ENCODE results near the gene SCN8A.
"Not testable (repeated sequence)": the region's sequence is repeated elsewhere in the genome, so short reads cannot be mapped to it uniquely, and the experiment has no call there.

SCN8A gene

DNA sequence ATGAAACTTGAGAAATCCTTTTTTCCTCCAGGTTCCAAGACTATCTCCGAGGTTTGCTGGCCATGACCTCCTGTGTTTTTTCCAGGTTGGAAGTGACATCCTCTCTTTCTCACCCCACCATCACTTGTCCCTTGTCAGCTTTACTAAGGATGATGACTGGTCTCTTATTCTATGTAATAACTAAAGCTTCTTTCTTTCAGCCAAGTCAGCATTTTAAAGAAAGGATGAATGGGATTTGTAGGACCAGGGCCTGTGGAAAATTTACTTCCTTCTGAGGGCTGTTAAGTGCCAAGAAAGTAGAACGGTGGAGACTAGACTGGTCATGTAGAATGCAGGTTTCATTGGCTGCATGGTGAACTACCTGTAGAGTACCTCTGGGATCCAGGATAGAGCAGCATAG is 183.9 kb downstream of the SCN8A start:
- no peak for DNase-seq

DNA sequence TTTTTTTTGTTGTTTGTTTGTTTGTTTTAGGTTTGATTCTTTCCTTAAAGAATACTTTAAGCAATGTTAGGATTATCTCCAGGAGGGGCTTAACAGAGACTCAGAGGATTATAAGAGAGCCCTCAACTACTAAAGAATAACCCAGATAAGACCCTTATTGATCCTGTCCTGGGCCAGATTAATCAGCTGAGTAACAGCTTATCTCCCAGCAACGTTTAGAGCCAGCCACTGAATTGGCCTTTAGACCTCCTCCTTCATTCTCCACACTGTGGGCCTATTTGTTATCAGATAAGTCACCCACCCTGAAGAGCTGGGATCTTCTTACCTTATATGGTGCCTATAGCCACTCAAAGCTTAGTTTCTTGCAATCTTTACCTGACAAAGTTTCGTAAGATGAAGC is 186.4 kb downstream of the SCN8A start:
- DNase-seq = no peak

DNA sequence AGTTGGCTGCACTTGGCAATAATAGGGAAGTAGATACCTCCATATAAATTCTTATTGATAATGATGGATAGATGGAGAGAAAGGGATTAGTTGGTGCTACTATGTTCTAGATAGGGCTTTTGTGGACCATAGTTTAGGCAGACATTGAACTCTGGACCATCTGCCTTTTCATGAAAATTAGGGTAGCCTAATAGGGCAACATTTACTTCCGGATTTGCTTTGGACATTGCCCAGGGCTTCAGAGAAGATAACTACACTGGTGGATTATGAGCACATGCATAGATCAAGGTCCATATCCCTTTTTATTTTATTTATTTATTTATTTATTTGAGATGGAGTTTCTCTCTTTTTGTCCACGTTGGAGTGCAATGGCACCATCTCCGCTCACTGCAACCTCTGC is 186.9 kb downstream of the SCN8A start:
- DNase-seq = no peak

DNA sequence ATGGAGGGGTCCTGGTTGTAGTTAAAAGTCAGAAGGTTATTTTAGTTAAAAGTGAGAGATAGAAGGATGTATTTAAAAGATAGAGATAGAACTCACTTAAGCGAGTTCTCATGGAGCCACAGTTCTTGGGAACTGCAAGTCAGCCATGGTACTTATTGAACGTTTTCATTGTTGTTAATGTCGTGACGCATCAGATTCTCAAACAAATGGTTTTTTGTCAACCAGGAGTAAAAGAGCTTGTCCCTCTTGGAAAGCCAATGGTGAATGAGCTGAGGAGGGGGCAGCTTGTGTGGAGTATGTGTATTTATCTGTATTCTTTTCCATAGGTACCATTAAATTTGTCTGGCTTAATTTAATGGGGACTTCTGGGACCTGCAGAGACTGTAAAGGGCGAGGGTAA is 188.8 kb downstream of the SCN8A start:
- DNase-seq = no peak

DNA sequence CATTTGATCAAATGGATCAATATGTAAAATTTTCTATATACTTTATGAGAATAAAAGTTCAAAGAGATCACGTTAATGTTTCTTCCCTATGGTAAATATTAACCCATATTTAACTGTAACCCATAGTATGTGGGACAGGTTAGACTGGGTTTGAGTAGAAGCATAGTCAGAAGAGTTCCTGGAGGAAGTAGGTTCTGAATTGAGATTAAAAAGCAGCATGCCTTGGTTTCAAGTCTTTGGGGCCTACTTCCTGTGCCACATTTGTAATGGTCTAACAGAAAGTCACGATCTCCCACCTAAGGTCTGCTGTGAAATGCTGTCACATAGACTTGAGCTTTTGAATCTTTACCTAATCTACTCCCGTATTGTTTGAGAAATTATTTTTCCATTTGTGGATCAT is 193.7 kb downstream of the SCN8A start:
- no peak for DNase-seq

DNA sequence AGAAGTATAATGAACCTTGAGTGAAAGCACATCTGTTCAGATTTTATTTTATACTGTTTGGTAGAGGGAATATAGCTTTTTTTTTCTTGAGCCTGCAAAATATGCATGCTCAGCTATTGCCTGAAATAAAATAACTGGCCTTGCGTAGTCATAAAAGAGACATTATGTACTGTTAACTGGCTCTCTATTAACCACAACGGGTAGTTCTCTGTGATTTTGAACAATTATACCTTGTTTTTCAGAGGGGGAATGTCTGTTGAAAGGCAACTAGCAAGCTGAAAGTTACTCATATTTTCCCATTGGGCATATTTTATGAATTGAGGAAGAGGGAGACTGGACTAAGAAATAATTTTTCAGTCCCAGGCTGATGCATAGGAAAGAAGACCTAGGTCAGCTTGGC is 194.9 kb downstream of the SCN8A start:
- no peak for DNase-seq

DNA sequence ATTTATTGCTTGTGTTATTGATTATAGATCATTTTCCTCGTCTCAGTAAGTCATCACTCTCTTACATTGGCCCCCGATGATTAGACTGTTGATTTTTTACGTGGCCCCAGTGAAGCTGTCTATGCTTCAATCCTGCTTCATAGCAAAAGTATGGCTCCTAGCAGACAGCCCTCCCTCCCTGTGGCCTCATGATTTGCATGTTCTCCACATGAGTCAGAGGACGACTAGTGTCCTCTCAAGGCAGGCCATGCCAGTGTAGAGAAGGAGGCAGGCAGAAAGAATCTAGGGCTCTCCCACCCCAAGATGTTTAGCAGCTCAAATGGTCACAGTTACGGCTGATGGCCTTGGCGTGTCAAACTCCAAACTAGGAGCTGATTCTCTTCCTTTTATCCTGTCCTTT is 197.8 kb downstream of the SCN8A start:
- no peak for DNase-seq

DNA sequence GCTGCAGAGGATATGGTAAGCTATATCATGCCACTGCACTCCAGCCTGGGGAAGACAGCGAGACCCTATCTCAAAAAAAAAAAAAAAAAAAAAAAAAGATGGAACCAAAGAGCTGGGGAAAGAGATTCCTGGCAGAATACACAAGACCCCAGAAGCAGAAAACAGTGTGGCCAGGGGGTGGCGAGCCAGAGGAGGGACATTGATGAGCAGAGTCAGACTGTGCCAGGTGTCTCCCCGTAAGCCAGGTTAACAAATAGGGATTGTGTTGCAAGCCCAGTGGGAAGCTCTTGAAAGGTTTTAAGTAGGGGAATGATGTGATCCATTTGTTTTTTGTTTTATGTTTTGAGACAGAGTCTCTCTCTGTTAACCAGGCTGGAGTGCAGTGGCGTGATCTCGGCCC is 201.4 kb downstream of the SCN8A start:
- no peak for DNase-seq

DNA sequence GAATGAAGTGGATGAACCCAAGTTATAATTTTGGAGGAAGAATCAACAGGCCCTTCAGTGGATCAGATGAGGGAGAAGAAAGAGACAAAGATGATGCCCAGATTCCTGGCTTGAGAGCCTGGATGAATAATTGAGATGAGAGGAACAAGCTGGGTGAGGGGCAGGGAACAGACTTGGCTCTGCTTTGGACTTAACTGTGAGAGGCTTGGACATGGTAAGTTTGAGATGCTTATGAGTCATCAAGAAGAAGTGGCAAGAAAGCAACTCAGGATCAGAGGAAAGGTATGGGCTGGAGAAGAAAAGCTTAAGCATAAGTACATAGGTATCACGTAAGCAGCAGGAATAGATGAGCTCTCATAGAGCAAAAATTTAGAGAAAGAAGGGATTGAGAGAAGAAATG is 202.2 kb downstream of the SCN8A start:
- DNase-seq = no peak

DNA sequence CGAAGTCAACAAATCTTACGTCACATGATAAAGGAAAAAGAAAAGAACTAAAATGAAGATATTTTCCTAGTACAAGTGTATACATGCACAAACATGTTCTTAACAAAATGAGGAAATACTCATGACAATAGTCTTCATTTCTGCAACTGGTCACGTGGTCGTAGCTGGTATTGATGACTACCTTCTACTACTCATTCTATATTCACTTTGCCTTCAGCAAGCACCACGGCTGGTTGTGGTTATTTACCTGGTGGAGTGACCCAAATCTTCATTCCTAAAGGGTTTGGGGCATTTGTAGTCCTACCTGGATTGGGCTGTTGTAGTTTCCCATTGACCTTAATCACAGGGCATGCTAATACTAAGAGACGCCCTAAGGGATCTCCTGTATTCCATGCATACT is 206.3 kb downstream of the SCN8A start:
- DNase-seq = no peak

DNA sequence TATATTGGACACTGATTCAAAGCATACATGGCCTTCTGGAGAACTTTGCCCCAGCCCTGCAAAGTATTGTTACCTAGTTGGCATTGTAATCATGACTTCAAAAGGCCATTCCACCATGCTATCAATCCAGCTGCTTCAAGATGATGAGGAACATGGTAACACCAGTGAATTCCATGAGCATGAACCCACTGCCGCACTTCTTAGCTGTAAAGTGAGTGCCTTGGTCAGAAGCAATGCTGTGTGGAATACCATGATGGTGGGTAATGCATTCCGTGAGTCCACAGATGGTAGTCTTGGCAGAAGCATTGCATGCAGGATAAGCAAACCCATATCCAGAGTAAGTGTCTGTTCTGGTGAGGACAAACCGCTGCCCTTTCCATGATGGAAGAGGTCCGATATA is 207.0 kb downstream of the SCN8A start:
- DNase-seq = not testable (repeated sequence)

DNA sequence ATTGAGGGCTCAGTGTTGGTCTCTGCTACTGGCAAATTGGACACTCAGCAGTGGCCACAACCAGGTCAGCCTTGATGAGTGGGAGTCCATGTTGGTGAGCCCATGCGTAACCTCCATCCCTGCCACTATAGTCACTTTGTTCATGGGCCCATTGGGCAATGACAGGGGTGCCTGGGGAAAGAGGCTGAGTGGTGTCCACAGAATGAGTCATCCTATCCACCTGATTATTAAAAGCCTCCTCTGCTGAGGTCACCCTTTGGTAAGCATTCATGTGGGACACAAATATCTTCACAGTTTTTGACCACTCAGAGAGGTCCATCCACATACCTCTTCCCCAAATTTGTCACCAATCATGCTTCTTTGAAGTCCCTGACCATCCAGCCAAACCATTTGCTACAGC is 207.5 kb downstream of the SCN8A start:
- DNase-seq = no peak

DNA sequence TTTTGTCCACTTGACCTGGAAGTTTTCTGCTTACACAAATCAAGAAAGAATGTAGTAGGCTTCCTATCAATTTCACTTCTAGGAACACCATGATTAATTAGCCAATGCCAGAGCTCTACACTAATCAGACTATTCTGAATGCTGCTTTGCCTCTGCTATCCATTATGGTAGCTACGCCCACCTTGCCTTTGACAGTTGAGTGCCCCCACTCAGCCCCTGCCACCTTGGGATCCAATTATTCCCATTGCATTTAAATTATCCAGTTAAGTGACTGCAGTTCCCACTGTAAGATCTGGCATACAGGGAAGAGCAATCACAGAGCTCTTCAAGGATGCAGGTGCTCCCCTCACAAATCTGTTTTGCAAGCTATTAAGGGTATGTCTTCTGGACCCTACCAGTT is 210.0 kb downstream of the SCN8A start:
- no peak for DNase-seq

DNA sequence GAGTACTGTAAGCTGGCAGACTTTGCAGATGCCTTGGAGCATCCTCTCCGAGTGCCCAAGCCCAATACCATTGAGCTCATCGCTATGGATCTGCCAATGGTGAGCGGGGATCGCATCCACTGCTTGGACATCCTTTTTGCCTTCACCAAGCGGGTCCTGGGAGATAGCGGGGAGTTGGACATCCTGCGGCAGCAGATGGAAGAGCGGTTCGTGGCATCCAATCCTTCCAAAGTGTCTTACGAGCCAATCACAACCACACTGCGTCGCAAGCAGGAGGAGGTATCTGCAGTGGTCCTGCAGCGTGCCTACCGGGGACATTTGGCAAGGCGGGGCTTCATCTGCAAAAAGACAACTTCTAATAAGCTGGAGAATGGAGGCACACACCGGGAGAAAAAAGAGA is 215.9 kb downstream of the SCN8A start:
- no peak for DNase-seq

DNA sequence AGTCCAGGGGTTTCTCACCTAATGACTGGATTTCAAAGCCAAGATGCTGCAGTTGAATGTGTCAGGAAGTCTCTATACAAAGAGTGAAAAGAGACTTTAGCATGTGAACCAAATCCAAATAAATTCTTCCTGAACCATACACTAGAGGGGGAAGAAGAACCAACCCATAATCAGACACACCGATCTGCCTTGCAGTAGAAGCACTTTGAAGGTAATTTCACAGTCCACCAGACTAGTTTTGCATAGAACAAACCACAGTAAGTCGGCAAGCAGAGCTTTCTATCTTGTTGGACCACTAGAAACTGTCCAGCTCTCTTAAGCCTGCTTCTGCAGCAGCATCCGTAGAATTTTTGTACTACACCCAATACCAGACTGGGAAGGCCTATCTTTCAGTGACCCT is 218.2 kb downstream of the SCN8A start:
- DNase-seq = no peak

DNA sequence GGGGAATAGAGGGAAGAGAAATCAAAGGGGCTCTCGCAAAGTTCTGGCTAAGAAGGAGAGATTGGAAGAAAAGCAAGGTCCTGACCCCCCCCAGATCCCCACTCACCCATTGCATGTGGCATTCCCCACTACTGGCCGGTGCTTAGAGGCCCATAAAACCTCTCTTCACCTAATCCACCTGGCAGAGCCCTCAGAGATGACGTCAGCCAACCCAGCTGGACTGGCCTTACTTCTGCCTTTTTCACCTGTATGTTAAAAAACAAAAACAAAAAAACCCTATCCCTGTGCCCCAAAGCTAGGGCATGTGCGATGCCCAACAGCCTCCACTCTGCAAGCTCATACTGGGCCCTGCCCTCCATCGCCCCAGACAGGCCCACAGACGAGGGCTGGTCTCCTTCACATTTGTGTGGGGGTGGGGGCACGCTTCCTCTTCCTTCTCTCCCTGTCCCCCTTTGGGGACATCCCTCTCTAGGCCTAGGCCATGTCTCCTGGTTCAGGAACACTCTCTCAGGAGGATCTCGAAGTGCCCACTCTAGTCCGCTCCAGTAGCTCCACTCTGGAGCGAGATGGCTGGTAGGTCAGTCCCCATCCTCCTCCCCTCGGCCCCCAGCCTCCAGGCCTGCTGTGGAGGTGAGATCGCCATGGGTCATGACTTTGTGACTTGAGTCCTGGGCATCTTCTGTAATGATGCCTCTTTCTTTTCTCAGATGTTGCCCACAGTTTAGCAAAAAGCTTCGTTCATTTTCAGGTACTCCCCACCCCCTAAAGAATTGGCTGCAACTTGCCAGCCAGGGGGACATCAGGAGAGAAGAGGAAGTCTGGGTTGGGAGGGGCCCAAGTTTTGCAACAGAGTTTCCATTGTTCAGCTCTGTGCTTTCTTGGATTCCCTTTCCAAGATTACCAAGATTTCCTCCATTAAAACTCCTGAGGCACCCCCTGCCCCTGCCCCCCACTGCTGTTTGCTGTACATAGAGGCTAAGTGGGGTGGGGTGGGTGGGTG is 220.5 kb downstream of the SCN8A start:
- DNase-seq = no peak

DNA sequence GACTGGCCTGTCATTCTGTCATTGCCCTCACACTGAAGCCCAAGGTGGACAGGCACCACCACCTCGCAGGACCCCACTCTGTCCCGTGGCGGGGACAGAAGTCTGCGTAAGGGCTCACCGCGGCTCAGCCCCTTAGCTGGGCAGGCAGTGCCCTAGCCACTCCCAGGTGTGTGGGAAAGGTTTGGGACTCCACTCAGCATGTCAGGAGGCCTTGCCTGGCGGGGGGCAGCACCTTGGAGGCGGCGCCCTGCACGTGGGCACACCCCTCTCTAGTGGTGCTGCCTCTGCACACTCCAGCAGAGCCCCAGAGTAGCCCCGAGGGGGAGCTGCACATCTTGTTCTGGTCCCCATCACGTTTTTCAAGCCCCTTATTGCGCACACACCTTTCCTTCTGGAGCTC is 221.8 kb downstream of the SCN8A start:
- no peak for DNase-seq

DNA sequence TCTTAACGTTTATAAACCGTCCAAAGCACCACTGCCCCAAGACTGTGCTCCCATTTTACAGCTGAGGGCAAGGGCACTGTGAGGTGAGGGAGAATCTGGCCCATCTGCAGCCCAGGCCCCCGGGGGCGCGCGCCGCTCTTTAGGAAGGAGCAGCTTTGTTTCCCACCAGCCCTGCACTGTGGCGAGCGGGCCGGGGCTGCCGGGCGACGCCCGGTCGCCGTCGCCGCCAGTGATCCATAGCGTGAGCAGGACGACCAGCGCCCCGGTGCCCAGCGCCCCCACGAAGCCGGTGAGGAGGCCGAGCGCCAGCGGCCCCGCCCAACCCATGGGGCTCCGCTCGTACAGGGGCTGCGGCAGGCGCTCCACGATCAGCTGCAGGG is 222.9 kb downstream of the SCN8A start:
- no peak for DNase-seq

DNA sequence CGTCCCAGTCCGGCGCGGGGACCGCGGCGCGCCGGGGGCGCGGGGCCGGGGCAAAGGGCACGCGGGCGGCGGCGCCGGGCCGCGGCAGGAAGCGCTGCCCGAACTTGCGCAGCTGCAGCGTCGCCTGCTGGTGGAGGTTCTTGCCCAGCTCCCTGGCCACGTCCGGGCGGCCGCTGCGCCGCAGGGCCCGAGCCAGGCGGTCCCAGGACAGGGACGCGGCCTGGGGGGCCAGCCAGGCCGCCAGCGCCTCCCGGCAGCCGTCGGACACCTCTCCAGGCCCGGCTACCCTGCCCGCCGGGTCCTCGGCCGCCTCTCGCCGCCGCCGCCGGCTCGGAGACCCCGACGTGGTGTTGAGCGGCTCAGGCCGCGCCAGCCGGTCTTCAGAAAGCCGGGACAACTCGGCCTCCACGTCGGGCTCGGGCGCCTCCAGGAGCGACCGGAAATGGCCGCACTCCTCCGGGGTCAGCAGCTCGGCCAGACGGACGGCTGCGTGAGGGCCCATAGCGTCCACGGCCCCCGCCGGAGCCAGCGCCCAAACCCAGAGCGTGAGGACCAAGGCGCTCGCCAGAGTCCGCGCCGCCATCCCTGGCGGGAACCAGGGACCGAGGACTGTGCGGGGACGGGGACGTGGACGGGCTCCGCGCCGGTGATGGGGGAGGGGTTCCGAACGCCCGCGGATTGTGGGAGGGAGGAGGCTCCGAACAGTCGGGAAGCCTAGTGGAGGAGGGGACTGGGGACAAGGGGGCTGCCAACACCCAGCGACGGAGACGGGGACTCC is 223.5 kb downstream of the SCN8A start:
- peak; percentile 86 for DNase-seq

DNA sequence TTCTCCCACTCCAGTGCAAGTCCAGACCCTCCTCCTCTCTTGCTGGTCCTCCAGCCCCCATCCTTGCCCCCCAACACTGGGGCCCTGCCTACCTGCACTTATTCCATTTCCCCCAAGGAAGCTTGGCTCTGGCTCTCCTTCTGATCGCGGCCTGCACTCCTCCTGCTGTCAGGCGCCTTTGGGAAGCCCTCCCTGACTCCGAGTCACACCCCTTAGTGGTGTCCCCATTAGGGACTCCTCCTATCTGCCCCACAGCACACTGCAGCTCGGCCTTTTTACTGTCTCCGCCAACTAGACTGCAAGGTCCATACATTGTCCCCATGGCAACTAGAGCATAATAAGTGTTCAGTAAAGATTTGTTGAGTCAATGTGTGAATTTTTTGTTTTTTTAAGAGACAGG is 224.5 kb downstream of the SCN8A start:
- DNase-seq = no peak

DNA sequence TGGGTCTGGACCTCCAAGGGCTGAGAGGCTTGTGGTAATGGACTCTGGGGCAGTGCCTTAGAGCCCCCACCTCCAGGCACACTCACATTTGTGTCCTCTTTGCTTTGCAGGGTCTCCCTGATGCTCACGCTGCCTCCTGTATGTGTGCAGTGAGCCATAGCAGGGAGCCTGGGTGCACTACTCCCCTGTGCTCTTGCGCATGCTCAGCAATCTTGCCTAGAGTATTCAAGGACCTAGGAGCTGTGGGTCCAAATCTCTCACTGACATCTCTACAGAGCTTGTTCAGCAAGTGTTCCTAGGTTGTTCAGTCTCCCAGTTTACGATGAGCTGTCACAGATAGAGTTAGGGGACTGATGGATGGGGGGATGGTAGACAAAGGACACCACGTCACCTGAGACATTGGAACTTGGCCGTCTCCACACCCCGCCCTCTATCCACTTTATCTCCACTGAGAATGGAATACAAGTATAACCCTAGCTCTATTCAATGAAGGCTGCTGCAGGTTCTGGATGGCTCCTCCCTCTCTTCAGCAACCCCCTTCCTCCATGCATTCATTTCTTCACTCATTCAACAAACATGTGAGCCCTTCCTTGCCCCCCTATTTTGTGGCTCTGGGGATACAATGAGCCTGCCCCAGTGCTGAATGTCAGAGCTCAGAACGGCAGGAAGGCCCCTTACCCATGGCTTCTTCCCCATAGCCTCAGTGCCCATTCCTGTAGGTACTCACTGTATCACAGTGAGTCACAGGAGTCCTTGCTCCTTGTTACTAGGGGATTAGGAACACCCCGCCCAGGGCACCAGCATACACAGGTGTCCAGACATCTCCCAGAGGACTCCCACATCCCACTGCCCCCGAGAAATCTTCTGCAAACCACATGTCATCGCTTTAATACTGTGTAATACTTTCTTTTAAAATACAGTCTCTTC is 226.3 kb downstream of the SCN8A start:
- DNase-seq = no peak

DNA sequence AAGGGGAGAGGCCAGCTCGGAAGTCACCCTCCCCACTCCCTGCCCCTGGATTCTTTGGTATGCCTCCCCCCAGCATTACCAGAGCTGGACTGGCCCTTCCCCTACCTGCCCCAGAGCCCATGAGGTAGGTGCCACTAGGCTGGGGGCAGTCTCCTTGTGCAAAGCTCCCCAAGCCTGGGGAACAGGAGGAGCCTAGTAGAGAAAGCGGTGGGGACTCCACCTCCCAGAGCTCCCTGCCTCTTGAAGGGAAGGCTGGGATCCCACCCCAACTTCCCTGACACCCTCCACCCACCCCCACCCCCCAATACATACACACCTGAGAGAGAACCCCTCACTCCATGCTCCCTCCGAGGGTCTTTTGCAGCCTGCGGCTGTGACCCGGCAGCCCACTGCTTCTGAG is 227.1 kb downstream of the SCN8A start:
- peak; percentile 35 for DNase-seq
